Stimulated activated naive CD4-positive, alpha-beta T cell (primary cell): ENCODE measurements around the gene CEBPB.

Experiments used
- DNase-seq, 6 experiments: peaks; one replicate each; lab custom pipeline; 2025; lab: John Stamatoyannopoulos, UW

Gene CEBPB

DNA sequence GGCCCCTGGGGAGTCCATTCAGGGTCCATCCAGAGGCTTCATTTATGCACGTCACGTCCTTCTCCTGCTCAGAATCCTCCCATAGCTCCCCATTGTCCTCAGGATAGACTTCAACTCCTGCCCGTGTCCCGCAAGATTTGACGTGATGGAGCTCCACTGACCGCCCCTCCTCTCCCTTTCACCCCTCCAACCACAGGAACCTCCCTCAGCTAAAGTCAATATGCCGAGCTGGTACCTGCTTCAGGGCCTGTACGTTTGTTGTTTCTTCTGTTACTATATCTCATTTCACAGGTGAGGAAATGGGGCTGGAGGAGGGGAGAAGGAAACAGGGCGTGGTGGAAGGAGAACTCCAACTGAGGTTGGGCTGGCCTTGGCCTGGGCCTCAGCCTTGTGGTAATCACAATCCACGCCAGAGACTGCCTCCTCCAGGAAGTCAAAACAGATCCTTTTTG, 38.6 kb downstream of the CEBPB start:
- DNase-seq = no peak

DNA sequence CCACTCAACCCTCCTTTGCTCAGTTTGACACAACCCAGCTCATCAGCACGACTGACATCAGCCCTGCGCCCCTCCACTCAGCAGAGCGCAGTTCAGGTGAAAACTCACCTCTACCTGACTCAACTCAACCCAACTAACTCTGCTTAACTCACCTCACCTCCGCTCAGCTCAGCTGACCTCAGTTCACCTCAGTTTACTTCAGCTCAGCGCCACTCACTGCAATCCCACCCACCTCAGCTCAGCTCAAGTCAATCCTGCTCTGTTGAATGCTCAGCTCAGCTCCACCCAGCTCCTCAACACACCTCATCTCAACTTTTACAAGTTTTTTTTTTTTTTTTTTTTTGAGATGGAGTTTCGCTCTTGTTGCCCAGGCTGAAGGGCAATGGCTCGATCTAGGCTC, 39.6 kb downstream of the CEBPB start:
- DNase-seq = no peak

DNA sequence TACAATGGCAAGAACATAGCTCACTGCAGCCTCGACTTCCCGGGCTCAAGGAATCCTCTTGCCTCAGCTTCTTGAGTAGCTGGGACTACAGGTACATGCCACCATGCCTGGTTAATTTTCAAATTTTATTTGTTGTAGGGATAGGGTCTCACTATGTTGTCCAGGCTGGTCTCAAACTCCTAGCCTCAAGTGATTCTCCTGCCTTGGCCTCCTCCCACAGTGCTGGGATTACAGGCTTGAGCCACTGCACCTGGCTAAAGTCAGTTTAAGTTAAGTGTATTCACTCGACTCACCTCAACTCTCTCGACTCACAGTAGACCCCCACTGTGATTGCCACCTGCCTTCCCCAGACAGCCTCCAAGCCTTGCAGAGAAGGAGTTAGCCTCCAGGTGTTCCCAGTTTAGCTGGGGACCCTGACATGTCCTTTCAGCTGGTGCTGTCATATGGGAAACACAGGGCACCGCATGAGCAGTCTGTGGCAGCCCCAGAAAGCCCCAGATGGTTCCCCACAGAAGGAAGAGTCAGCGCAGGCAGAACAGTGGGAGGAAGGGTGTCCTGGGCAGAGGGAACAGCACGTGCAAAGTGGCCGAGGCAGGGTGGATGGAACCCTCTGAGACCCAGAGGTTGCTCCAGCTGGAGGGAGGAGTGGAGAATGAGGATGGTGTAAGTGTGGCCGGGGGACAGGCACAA, 40.4 kb downstream of the CEBPB start:
- no peak for DNase-seq

DNA sequence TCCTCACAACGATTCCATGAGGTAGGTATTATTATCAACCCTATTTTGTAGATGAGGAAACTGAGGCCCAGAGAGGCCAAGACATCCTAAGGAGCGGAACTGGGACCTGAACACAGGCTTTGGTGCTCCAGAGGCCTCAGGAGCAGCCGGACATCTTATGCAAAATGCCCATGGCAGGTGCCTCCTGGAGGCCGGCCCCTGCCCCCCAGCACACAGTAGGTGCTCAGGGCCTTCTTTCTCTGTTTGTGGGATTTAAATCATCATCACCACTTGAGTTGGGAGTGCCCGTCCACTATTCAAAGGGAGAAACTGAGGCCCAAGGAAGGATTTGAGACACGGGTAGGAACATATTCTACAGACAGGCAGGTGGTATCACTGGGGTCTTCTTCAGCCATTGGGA, 41.2 kb downstream of the CEBPB start:
- DNase-seq = no peak

DNA sequence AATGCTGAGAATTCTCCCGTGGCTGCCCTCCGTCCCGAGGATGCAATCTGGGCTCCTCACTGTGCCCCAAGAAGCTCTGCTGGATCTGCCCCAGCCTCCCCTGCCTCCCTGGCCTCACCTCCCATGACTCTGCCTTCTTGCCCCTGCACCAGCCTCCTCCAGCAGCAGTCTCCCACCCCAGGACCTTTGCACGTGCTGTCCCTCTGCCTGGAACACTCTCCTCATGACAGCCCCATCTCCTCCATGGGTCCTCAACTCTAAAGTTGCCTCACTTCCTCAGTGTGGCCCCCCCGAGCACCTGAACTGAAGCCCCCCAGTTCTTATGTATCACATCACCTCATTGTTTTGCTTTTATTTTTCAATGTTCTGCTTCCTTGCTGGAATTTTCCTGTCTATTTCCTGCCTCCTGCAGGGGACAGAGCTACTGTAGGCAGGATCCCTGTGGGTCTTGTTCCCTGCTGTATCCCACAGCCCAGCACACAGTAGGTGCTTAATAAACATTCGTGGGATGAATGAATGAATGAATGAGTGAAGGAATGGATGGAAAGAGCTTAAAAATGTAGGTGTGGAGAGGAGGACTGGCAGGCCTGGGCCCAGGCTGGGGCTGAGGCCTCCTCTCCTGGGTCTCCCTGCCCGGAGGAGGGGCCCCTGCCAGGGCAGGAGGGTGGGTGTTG, 42.2 kb downstream of the CEBPB start:
- no peak for DNase-seq

DNA sequence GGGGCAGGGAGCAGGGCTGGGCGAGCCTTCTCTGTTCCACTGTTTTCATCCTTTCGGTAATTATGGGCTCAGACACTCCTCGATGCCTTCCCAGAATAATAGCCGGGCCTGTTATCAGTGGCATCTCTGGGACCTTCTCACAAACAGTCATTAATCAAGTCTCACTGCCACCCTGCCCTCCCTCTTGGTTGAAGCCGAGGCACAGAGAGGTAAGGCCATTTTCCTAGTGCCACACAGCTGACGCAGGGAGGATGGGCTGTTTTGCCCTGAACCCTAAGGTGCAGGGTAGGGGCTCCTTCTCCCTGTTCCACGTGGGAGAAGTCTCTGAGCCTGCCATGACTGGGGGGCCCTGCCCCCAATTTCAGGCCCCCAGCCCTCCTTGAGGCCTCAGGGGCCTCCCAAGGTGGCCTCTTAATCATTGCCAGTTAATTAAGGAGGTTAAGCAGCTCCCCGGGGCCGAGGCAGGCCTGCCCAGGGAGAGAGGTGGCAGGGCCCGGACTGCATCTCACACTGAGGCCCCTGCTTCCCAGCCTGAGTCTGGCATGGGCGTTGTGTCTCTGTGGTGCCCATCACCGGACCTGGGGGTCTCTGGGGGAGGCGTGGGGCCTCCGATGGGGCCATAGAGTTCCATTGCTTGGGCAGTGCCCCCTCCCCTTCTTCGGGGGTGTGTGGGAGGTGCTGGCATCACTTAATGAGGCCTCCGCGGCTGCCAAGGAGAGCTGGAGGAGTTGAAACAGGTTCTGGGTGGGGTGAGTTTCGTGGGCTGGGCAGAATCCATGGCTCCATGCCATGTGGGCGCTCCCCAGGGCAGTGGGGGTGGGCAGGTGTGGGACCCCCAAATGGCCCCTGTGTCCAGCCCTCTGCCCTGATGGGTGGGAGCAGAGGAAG, 42.9 kb downstream of the CEBPB start:
- no peak for DNase-seq

DNA sequence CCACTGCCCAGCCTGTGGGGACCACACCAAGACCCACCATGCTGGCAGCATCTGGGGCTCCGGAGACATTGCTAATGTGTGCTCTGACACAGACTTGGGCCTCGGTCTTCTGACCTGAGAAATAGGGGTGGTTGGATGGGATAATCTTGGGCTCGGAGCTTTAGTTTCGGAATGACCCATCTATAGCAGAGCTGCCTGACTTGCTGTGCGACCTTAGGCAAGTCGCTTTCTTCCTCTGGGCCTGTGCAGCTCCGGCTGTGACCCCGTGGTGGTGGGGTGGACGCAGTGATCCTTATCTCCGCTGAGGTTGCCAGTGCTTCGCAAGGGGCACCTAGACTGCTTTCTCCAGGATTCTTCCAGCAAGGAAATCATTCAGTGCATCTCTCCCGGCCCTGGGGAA, 43.7 kb downstream of the CEBPB start:
- DNase-seq = no peak

DNA sequence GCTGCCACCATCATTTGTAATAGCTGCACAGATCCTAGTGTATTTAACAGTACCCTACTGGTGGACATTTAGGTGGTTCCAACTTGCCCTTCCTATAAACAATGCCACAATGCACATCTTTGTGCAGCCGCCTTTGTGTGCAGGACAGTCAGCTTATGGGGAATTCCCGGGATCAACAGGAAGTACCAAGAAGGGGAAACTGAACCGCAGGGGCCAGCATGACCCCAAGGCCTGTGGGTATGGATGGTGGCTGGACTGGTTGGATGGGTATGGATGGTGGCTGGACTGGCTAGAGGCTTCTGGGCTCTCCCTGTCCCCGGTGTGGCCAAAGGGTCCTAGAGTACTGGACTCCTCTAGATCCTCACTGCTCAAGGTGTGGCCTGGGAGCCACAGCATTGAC, 46.7 kb downstream of the CEBPB start:
- DNase-seq = no peak

DNA sequence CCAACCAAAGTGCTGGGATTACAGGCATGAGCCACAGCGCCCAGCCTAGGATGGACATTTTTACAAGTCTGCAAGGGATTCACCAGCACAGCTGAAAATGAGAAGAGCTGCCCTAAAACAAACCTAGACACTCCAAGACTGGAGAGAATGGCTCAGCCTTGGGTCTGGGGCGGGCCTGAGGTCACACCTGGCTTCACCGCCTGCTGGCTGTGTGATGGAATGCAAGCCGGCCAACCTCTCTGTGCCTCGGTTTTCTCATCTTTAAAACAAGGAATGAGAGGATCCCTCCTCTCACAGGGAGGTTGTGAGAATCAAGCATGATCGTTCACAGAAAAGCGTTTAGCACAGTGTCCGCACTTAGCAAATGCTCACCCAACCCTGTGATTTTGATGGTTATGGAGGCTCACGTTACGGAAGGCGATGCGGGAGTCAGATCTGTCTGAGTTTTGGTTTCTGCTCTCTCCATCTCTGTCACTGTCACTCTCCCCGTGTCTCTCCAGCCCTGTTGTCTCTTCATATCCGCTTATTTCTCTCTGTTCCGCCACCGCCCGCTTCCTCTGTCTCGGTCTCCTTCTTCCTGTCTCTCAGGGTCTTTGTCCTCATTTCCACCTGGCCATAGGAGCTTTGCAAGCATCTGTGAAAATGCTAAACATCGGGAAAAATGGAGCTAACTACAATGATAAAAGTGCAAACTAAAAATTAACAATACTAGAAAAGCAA, 47.6 kb downstream of the CEBPB start:
- no peak for DNase-seq

DNA sequence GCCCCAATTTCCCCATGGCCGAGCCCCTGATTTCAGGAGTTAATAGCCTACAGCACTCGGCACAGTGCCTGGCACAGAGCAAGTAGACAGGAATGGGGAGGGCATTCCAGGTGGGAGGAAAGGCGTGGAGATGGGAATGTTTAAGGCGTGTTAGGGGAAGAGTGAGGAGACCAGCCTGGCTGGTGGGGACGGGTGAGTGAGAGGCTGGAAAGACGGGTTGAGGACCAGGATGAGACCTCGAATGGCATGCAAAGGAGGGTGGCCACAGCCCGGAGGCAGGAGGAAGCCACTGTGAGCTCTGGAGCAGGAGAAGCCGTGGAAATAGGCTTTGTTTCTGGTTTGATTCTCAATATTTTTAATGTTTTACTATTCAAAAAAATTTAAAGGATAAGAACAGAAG, 49.5 kb downstream of the CEBPB start:
- no peak for DNase-seq

DNA sequence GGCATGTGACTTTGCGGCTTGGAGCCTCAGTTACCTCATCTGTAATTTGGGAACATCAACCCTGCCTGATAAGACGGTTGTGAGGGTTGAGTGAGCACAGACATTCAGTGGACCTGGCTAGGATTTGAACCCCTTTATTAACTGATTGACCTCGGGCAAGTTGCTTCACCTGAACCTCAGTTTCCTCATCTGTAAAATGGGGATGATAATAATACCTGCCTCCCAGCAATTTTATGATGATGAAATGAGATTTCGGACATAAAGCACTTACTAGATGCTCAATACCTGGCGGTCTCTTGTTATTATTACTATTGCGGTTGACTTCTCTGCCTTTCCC, 51.5 kb downstream of the CEBPB start:
- DNase-seq = no peak
